ENCODE measurements around the gene AFG1L.

GRCh38 chr6:108544606-108545005, 249.8 kb downstream of the AFG1L start:
- TF ChIP-seq CTCF (conservative IDR thresholded peaks at IDR 0.05; ENCODE audit: low read length): no peak
- TF ChIP-seq EZH2phosphoT487 (IDR thresholded peaks at IDR 0.05; ENCODE audit: borderline replicate concordance): no peak

Data from Loucy (cell line).